ENCODE measurements around the gene ANOS1. TPM values are rescaled to one million over a fixed set of nuclear protein-coding genes. Genes with fewer than 3 reads are reported as not detected.

ANOS1 gene
- total RNA-seq, 1 experiment from 2014 or later: 0.18 TPM

DNA sequence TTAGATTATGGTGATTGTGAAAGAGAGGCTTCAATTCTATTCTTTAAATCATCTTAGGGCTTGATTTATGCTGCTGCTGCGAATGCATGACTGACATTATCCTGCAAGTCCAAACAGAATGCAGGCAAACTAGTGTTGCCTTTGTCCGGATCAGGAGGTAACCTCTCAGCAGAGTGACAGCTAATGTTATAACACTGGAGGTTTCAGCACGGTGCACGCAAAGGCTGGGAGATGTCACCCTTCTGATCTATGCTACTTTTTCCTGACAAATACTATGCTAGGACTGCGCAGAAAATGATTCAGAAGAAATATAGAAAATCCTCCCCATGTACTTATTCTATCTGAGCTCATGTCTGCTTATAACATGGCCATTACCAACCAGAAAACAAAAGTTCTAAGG, 48.2 kb downstream of the ANOS1 start:
- H3K27ac ChIP-seq (ENCODE audit: low read length): no peak overlapping the region
- H3K36me3 ChIP-seq (ENCODE audit: control insufficient read depth, insufficient read depth, low read length): no peaks in the 10 kb centered on the region
- ChIA-PET CTCF (no interaction called here), POLR2A (no interaction called here)
- H3K9me3 ChIP-seq (ENCODE audit: control insufficient read depth, insufficient read depth, low read depth, low read length): no peaks in the 10 kb centered on the region
- no peaks in the 10 kb centered on the region for H3K4me1 ChIP-seq (ENCODE audit: control insufficient read depth, insufficient read depth, low read length)
- intact Hi-C loops (cut with micrococcal nuclease; ENCODE audit: unreplicated experiment) (no loop called here), in situ Hi-C loops (cut with HindIII; ENCODE audit: low pct_unique_long_range_greater_than_20kb, low sequenced_read_pairs) (no loop called here)
- no TSS peak for BruUV-seq (replicated peaks)
- DNase-seq (ENCODE audit: low read depth, low spot score) (no peak), ATAC-seq (no peak)
- H3K4me3 ChIP-seq (ENCODE audit: low read depth in 2 of 2, low read length in 2 of 2): no peak overlapping the region
- no peaks in the 10 kb centered on the region for H3K27me3 ChIP-seq (ENCODE audit: control insufficient read depth, insufficient read depth, low read length)
- TF ChIP-seq, protein P1, sequence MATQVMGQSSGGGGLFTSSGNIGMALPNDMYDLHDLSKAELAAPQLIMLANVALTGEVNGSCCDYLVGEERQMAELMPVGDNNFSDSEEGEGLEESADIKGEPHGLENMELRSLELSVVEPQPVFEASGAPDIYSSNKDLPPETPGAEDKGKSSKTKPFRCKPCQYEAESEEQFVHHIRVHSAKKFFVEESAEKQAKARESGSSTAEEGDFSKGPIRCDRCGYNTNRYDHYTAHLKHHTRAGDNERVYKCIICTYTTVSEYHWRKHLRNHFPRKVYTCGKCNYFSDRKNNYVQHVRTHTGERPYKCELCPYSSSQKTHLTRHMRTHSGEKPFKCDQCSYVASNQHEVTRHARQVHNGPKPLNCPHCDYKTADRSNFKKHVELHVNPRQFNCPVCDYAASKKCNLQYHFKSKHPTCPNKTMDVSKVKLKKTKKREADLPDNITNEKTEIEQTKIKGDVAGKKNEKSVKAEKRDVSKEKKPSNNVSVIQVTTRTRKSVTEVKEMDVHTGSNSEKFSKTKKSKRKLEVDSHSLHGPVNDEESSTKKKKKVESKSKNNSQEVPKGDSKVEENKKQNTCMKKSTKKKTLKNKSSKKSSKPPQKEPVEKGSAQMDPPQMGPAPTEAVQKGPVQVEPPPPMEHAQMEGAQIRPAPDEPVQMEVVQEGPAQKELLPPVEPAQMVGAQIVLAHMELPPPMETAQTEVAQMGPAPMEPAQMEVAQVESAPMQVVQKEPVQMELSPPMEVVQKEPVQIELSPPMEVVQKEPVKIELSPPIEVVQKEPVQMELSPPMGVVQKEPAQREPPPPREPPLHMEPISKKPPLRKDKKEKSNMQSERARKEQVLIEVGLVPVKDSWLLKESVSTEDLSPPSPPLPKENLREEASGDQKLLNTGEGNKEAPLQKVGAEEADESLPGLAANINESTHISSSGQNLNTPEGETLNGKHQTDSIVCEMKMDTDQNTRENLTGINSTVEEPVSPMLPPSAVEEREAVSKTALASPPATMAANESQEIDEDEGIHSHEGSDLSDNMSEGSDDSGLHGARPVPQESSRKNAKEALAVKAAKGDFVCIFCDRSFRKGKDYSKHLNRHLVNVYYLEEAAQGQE (IDR thresholded peaks at IDR 0.05; ENCODE audit: insufficient read depth in 1 of 2, low read depth in 2 of 2, low read length in 1 of 2): no peak
- TF ChIP-seq POLR2AphosphoS5 (IDR thresholded peaks at IDR 0.05; ENCODE audit: low read depth, low read length): no peak
- no peak for TF ChIP-seq SIN3A (IDR thresholded peaks at IDR 0.05; ENCODE audit: borderline replicate concordance, insufficient read depth, low read depth, low read length)
- TF ChIP-seq TCF7L2 (IDR thresholded peaks at IDR 0.05; ENCODE audit: low read depth, low read length): no peak
- TF ChIP-seq, protein P2, sequence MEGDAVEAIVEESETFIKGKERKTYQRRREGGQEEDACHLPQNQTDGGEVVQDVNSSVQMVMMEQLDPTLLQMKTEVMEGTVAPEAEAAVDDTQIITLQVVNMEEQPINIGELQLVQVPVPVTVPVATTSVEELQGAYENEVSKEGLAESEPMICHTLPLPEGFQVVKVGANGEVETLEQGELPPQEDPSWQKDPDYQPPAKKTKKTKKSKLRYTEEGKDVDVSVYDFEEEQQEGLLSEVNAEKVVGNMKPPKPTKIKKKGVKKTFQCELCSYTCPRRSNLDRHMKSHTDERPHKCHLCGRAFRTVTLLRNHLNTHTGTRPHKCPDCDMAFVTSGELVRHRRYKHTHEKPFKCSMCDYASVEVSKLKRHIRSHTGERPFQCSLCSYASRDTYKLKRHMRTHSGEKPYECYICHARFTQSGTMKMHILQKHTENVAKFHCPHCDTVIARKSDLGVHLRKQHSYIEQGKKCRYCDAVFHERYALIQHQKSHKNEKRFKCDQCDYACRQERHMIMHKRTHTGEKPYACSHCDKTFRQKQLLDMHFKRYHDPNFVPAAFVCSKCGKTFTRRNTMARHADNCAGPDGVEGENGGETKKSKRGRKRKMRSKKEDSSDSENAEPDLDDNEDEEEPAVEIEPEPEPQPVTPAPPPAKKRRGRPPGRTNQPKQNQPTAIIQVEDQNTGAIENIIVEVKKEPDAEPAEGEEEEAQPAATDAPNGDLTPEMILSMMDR (IDR thresholded peaks at IDR 0.05): no peak

DNA sequence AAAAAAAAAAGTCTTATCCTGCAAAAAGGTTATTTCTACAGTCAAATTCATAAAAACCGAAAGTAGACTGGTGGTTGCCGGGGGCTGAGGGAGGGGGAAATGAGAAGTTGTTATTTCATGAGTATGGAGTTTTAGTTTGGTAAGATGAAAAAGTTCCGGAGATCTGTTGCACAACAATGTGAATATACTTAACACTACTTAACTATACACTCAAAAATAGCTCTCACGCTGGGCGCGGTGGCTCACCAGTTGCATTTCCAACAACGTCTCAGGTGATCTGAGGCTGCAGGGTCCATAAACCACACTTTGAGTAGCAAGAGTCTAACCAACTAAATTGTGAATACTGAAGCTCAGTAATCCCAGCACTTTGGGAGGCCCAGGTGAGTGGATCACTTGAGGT, 52.4 kb downstream of the ANOS1 start:
- DNase-seq (ENCODE audit: low read depth, low spot score) (no peak), ATAC-seq (no peak)
- ChIA-PET POLR2A (no interaction called here), CTCF (no interaction called here)
- Histone ChIP-seq H3K9me3 (ENCODE audit: control insufficient read depth, insufficient read depth, low read depth, low read length) (no peaks in the 10 kb centered on the region), H3K4me3 (ENCODE audit: low read depth in 2 of 2, low read length in 2 of 2) (no peak overlapping the region), H3K27ac (ENCODE audit: low read length) (no peak overlapping the region), H3K27me3 (ENCODE audit: control insufficient read depth, insufficient read depth, low read length) (no peaks in the 10 kb centered on the region), H3K4me1 (ENCODE audit: control insufficient read depth, insufficient read depth, low read length) (no peaks in the 10 kb centered on the region), H3K36me3 (ENCODE audit: control insufficient read depth, insufficient read depth, low read length) (no peaks in the 10 kb centered on the region)
- in situ Hi-C loops (cut with HindIII; ENCODE audit: low pct_unique_long_range_greater_than_20kb, low sequenced_read_pairs): no loop called here
- intact Hi-C loops (cut with micrococcal nuclease; ENCODE audit: unreplicated experiment): no loop called here
- TF ChIP-seq TCF7L2 (IDR thresholded peaks at IDR 0.05; ENCODE audit: low read depth, low read length) (no peak), POLR2AphosphoS5 (IDR thresholded peaks at IDR 0.05; ENCODE audit: low read depth, low read length) (no peak), SIN3A (IDR thresholded peaks at IDR 0.05; ENCODE audit: borderline replicate concordance, insufficient read depth, low read depth, low read length) (no peak)
- TF ChIP-seq, protein P1 (IDR thresholded peaks at IDR 0.05; ENCODE audit: insufficient read depth in 1 of 2, low read depth in 2 of 2, low read length in 1 of 2): no peak
- TF ChIP-seq, protein P2 (IDR thresholded peaks at IDR 0.05): no peak
- no TSS peak for BruUV-seq (replicated peaks)

Data from Panc1 (cell line).